Heart left ventricle (tissue), 16 donors: Measurements from ENCODE around the gene ERCC2. TPM values are rescaled to one million over a fixed set of nuclear protein-coding genes. Genes with fewer than 3 reads are reported as not detected.
"Not testable (repeated sequence)": the region's sequence is repeated elsewhere in the genome, so short reads cannot be mapped to it uniquely, and the experiment has no call there.

ENCODE experiments used
- ATAC-seq, 4 donors: fragments of 200-7000 bp; cut with Tn5 transposase; one replicate each; pipeline ENCODE4 v1.9.1; 2020 to 2022; ENCODE audit warnings: moderate library complexity in 4 of 4, mild to moderate bottlenecking in 3 of 4, moderate number of reproducible peaks in 1 of 4
- DNase-seq, 5 donors: peaks; one replicate each; pipeline ENCODE4 v3.0.0-alpha.2; 2020
- H3K27ac ChIP-seq, 12 donors: fragments of 200-600 bp; sonication (generic) in 4 of 12; one replicate each; pipeline versions ENCODE4 v1.5.0 to v1.8.0; 2016 to 2022; ENCODE audit warnings: mild to moderate bottlenecking in 2 of 12
- H3K27me3 ChIP-seq, 9 donors: fragments of 200-600 bp; sonication (generic) in 2 of 9; one replicate each; pipeline versions ENCODE4 v1.5.1 to v1.8.0; 2016 to 2022; ENCODE audit warnings: mild to moderate bottlenecking in 3 of 9
- H3K36me3 ChIP-seq, 9 donors: fragments of 200-600 bp; sonication (generic) in 2 of 9; one replicate each; pipeline versions ENCODE4 v1.5.0 to v1.8.0; 2018 to 2022; ENCODE audit warnings: mild to moderate bottlenecking in 2 of 9
- H3K4me1 ChIP-seq, 12 donors: fragments of 200-600 bp; sonication (generic) in 4 of 12; one replicate each; pipeline versions ENCODE4 v1.5.0 to v1.8.0; 2016 to 2022; ENCODE audit warnings: mild to moderate bottlenecking in 3 of 12
- H3K4me3 ChIP-seq, 12 donors: fragments of 200-600 bp; sonication (generic) in 4 of 12; one replicate each; pipeline versions ENCODE4 v1.5.0 to v1.8.0; 2017 to 2022; ENCODE audit warnings: mild to moderate bottlenecking in 9 of 12, moderate library complexity in 4 of 12
- H3K9me3 ChIP-seq, 12 donors: fragments of 200-600 bp; sonication (generic) in 4 of 12; one replicate each; pipeline versions ENCODE4 v1.5.0 to v1.8.0; 2016 to 2022; ENCODE audit warnings: mild to moderate bottlenecking in 1 of 12
- CTCF ChIP-seq, 12 donors: fragments of 200-600 bp; sonication (generic) in 4 of 12; IDR thresholded peaks; one replicate each; pipeline versions ENCODE4 v1.5.0 to v1.8.0; 2018 to 2022; ENCODE audit warnings: antibody characterized with exemption in 12 of 12, mild to moderate bottlenecking in 5 of 12
- POLR2A ChIP-seq, 2 donors: fragments of 450-650 bp; IDR thresholded peaks; one replicate each; pipeline ENCODE4 v1.6.1; 2017; ENCODE audit warnings: antibody characterized with exemption in 2 of 2, mild to moderate bottlenecking in 2 of 2, moderate library complexity in 2 of 2
- WGBS, 4 donors: extraction: QIAGEN DNeasy Blood & Tissue Kit in 2 of 4; methylation state at CpG; one replicate each; pipeline versions ENCODE4 v1.1.5 to v1.1.7; 2013 to 2018; 5-methylcytosine and 5-hydroxymethylcytosine counted together
- intact Hi-C, 10 donors: fragments of 100-400 bp; cut with DNase I; formaldehyde crosslinking; loops; one replicate each; pipeline versions ENCODE4 v1.11.1 to v1.14.2; 2022
- polyA plus RNA-seq, 2 donors: library from polyadenylated mRNA; stranded (reverse); fragments of 200-250 nt; gene quantifications; one replicate each; pipeline ENCODE4 v1.2.3, GENCODE V29; 2013
- total RNA-seq, 9 donors: library from RNA; depleted of rRNA in 2 of 9; stranded (reverse); fragments of >200 nt in 2 of 9; fragmentation: NEBNext Ultra II Directional in 3 of 9; extraction: Animal tissue kit (Norgen Biotek cat#: 25700) in 3 of 9; gene quantifications; one replicate each; pipeline versions ENCODE4 v1.1.0 to v1.2.4, GENCODE V29; 2016 to 2023
- donor health status: ischemic (EF 13 %, LVEDD 7.1; RV severe dilation, severe dysfunction).
- donor health status: healthy with polysubstance abuse.
- donor health status: DM: no; HTN: yes; CAD: no.
- donor health status: DM: no; HTN: no; CAD: no.
- donor health status: ischemic (EF 25% LVEDD 6.9; RV normal size, moderate dysfunction).
- donor health status: ischemic (EF 25% LVEDD 5.7; RV mildly dilated, moderate dysfunction).
- donor health status: healthy.
- donor health status: DM: yes; HTN: yes; CAD: no.
- donor health status: ischemic (EF 35%, LVEDD 5.7; RV mildly dilated, moderate dysfunction).
- donor health status: nonischemic (EF 11% LVEDD 7.7; RV severe dilation, severe dysfunction).
- donor health status: DM: yes; HTN: yes; CAD: no.
- donor health status: PGD.
- donor health status: ischemic (EF 29% LVEDD 5.4; RV normal size, mild dysfunction).
- donor health status: nonischemic (EF 23%, LVEDD 6.1; RV moderate dilation, normal function).

The ERCC2 gene
- total and polyA plus RNA-seq, 11 donors = 5.8 to 24.1 (median 12.4) TPM

DNA sequence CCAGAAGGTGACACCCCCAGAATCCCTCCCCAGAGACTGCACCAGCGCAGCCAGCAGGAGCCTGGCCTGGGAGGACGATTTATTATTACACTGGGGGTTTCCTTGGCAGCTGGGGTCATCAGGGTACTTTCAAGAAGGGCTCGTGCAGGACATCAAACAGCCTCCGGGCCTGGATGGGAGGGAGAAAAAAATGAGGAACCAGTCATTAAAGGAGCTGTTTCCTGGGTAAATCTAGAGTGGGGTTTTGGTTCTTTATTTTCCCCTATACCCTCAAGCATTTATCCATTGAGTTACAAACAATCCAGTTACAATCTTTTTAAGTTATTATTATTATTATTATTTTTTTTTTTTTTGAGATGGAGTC is 39.2 kb upstream of the ERCC2 start:
- Histone ChIP-seq H3K27me3 (peaks cover 0 to 3% (median 0%) of the 10 kb centered on the region in 9 donors), H3K36me3 (peaks cover 0 to 49% (median 26%) of the 10 kb centered on the region in 9 donors), H3K9me3 (no peaks in the 10 kb centered on the region), H3K27ac (no peak overlapping the region), H3K4me3 (no peak overlapping the region), H3K4me1 (peaks cover 0 to 38% (median 14%) of the 10 kb centered on the region in 12 donors)
- ATAC-seq (no peak), DNase-seq (no peak)
- TF ChIP-seq POLR2A (IDR thresholded peaks at IDR 0.05) = no peak
- no peak for TF ChIP-seq CTCF (IDR thresholded peaks at IDR 0.05)
- intact Hi-C loops = loop anchor here in 1 of 10 donors (10.0 kb wide), 1 partner anchor 355 kb away; the partner anchor contains the start of gene SIX5
- WGBS, 4 donors = 56 to 60% (median 59%) methylated on average over 4 of the region's 4 CpGs

GRCh38 chr19:45408830-45409556 is 38.6 kb upstream of the ERCC2 start:
- Histone ChIP-seq H3K36me3 (peaks cover 0 to 44% (median 21%) of the 10 kb centered on the region in 9 donors), H3K4me3 (no peak overlapping the region), H3K27me3 (peaks cover 0 to 9% (median 0%) of the 10 kb centered on the region in 9 donors), H3K9me3 (no peaks in the 10 kb centered on the region), H3K4me1 (peaks cover 0 to 44% (median 20%) of the 10 kb centered on the region in 12 donors), H3K27ac (peak overlapping the region in 1 of 12 donors; percentile 32)
- intact Hi-C loops = loop anchor here in 1 of 10 donors (10.0 kb wide), 1 partner anchor 356 kb away; the partner anchor contains the start of gene SIX5
- WGBS, 4 donors = 76 to 85% (median 81%) methylated on average over 15 of the region's 15 CpGs
- no peak for DNase-seq
- TF ChIP-seq POLR2A (IDR thresholded peaks at IDR 0.05) (no peak), CTCF (IDR thresholded peaks at IDR 0.05) (no peak)
- ATAC-seq = no peak

DNA sequence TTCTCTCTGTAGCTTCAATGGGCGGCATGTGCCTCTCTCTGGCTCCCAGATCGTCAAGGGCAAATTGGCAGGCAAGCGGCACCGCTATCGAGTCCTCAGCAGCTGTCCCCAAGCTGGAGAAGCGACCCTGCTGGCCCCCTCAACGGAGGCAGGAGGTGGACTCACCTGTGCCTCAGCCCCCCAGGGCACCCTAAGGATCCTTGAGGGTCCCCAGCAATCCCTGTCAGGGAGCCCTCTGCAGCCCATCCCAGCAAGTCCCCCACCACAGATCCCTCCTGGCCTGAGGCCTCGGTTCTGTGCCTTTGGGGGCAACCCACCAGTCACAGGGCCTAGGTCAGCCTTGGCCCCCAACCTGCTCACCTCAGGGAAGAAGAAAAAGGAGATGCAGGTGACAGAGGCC is 37.7 kb upstream of the ERCC2 start:
- intact Hi-C loops = loop anchor here in 1 of 10 donors (10.0 kb wide), 1 partner anchor 357 kb away; the partner anchor contains the start of gene SIX5
- H3K27ac ChIP-seq = peak overlapping the region in 1 of 12 donors; percentile 32
- ATAC-seq (no peak), DNase-seq (no peak)
- no peak for TF ChIP-seq POLR2A (IDR thresholded peaks at IDR 0.05)
- TF ChIP-seq CTCF (IDR thresholded peaks at IDR 0.05) = no peak
- peaks cover 0 to 53% (median 28%) of the 10 kb centered on the region in 12 donors for H3K4me1 ChIP-seq
- no peak overlapping the region for H3K4me3 ChIP-seq
- peaks cover 0 to 13% (median 0%) of the 10 kb centered on the region in 9 donors for H3K27me3 ChIP-seq
- H3K36me3 ChIP-seq = peaks cover 0 to 35% (median 12%) of the 10 kb centered on the region in 9 donors
- no peaks in the 10 kb centered on the region for H3K9me3 ChIP-seq
- WGBS, 4 donors = 77 to 94% (median 92%) methylated on average over 7 to 8 of the region's 8 CpGs

DNA sequence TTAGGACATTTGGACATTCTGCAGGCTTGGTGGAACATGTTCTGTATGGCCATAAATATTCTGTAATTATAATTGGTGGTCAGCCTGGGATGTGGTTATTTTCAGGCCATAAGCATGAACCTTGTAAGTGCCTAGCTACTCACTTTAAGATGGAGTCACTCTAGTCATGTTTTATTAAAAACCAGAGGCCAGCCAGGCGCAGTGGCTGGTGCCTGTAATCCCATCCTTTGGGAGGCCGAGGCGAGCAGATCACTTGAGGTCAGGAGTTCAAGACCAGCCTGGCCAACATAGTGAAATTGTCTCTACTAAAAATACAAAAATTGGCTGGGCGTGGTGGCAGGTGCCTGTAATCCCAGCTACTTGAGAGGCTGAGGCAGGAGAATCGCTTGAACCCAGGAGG is 37.2 kb upstream of the ERCC2 start:
- Histone ChIP-seq H3K36me3 (peaks cover 0 to 29% (median 7%) of the 10 kb centered on the region in 9 donors), H3K4me1 (peaks cover 0 to 58% (median 34%) of the 10 kb centered on the region in 12 donors), H3K27me3 (peaks cover 0 to 18% (median 0%) of the 10 kb centered on the region in 9 donors), H3K4me3 (peak overlapping the region in 2 of 12 donors; percentile 63 to 76)
- not testable (repeated sequence) for DNase-seq, H3K9me3 ChIP-seq, ATAC-seq, H3K27ac ChIP-seq
- 83 to 88% (median 87%) methylated on average over 4 to 5 of the region's 5 CpGs for WGBS, 4 donors
- intact Hi-C loops = loop anchor here in 4 of 10 donors (2.0 to 10.0 kb wide), 2 partner anchors 15 to 357 kb away; partner anchors contain the start of genes ERCC1 (in 3 of the 4) and SIX5 (in 1 of the 4)
